ENCODE results near the gene CHRNB1. TPM values are rescaled to one million over a fixed set of nuclear protein-coding genes. Genes with fewer than 3 reads are reported as not detected.

The CHRNB1 gene
- total and polyA plus RNA-seq, 2 of the 8 experiments (the other 6 are each of a cell fraction or from before 2014, with no cell fraction given), result 14.1 to 28.2 TPM

DNA sequence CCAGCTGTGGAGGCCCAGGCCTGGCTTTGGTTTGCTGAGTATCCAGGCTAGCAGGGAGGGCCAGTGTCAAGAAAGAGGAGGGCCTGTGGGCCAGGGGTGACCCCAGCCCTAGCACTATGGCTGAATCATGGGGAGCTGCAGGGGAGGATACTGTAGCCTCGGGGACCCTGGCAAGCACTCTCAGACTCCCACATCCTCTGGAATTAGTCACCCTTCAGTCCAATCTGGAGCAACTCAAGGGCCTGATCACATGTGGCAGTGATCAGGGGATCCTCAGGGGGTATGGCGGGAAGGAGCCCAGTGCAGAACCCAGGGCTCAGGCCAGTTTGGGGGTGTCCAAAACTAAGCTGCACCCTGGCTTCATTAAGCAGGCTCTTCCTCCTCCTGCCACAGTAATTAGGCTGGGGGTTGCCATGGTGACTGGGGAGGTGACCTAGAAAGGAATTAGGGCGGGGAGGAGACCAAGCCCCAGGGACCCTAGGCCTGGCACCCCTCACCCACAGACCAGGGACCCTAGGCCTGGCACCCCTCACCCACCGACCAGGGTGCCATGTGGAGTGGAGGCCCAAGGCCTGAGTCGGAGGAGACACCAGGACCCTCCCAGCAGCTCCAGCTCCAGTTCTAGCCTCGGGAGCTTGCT lies 31.4 kb upstream of the CHRNB1 start:
- Histone ChIP-seq H3K4me3 (ENCODE audit: extremely low read depth in 1 of 4, insufficient read depth in 2 of 4, low read depth in 3 of 4, low read length in 4 of 4) (no peak overlapping the region), H3K9ac (replicated peaks in 1 of 4; ENCODE audit: extremely low read depth in 1 of 4, low read depth in 3 of 4, low read length in 3 of 4) (no peak overlapping the region), H2AFZ (ENCODE audit: low read length) (no peak overlapping the region), H3K36me3 (ENCODE audit: control insufficient read depth in 2 of 4, insufficient read depth in 4 of 4, low read length in 3 of 4) (peaks cover 2 to 44% (median 25%) of the 10 kb centered on the region in 4 experiments; a peak in 6 of 8 replicates), H3K14ac (ENCODE audit: insufficient read length) (no peak overlapping the region), H4K8ac (ENCODE audit: extremely low read depth, insufficient read depth, low read length) (no peak overlapping the region), H3K27me3 (replicated peaks in 1 of 4; ENCODE audit: control insufficient read depth in 3 of 4, extremely low read depth in 1 of 4, insufficient read depth in 3 of 4, low read length in 3 of 4) (no peaks in the 10 kb centered on the region), H2BK120ac (replicated peaks; ENCODE audit: low read depth, low read length) (no peak overlapping the region), H3K18ac (ENCODE audit: extremely low read depth, low read length) (no peak overlapping the region), H4K91ac (replicated peaks; ENCODE audit: insufficient read length, low read length) (no peak overlapping the region), H3K4me1 (replicated peaks in 1 of 4; ENCODE audit: control insufficient read depth in 3 of 4, insufficient read depth in 4 of 4, low read length in 3 of 4) (peaks cover 0 to 10% (median 6%) of the 10 kb centered on the region in 4 experiments; a peak in 6 of 7 replicates), H3K79me1 (ENCODE audit: low read depth, low read length) (0 out of 2 replicates have a peak, but pooled peaks cover 2% of the 10 kb centered on the region), H3K27ac (ENCODE audit: low read depth, low read length) (no peak overlapping the region), H2BK5ac (ENCODE audit: low read depth, low read length) (no peak overlapping the region), H2BK12ac (ENCODE audit: low read depth, low read length) (no peak overlapping the region), H2BK20ac (ENCODE audit: low read length) (no peak overlapping the region), H2BK15ac (ENCODE audit: low read length) (no peak overlapping the region), H3K23me2 (ENCODE audit: low read depth, low read length) (peaks cover 5% of the 10 kb centered on the region; the same call in 1 of the 2 replicates), H3K4me2 (ENCODE audit: insufficient read depth in 1 of 2, low read depth in 2 of 2, low read length in 2 of 2) (no peak overlapping the region), H3K79me2 (ENCODE audit: control insufficient read depth in 1 of 2, insufficient read depth in 2 of 2, low read length in 2 of 2) (no peaks in the 10 kb centered on the region), H4K5ac (ENCODE audit: insufficient read length, low read depth, low read length) (no peak overlapping the region), H3K4ac (replicated peaks; ENCODE audit: insufficient read length, low read depth, low read length) (no peak overlapping the region), H3K56ac (replicated peaks; ENCODE audit: insufficient read length, low read depth, low read length) (no peak overlapping the region), H3K23ac (ENCODE audit: insufficient read length) (no peak overlapping the region), H4K20me1 (replicated peaks in 1 of 2; ENCODE audit: control insufficient read depth in 1 of 2, insufficient read depth in 2 of 2, low read length in 2 of 2) (peaks cover 2 to 19% of the 10 kb centered on the region in 2 experiments), H3K9me3 (ENCODE audit: insufficient read depth in 2 of 2, low read depth in 1 of 2, low read length in 1 of 2) (no peaks in the 10 kb centered on the region), H2AK5ac (ENCODE audit: low read depth, low read length) (no peak overlapping the region)
- FAIRE-seq, result no peak
- ChIA-PET CTCF (ENCODE audit: partially characterized antibody) (interaction anchor here (0.6 to 2.4 kb wide), 5 partner anchors 9 to 60 kb away, joined by 3 to 6 read pairs (median 4); no protein-coding TSS in a partner anchor), POLR2A (ENCODE audit: partially characterized antibody) (interaction anchor here (0.6 to 2.3 kb wide), 7 partner anchors 9 to 83 kb away, joined by 3 to 11 read pairs (median 4); partner anchors contain the start of genes TMEM102 and TMEM256)
- TF ChIP-seq CREB1 (IDR thresholded peaks at IDR 0.05), result no peak
- TF ChIP-seq MAFK (IDR thresholded peaks at IDR 0.05; ENCODE audit: low read depth, low read length), result no peak
- TF ChIP-seq KDM4A (IDR thresholded peaks at IDR 0.05; ENCODE audit: low read depth, low read length, severe bottlenecking), result no peak
- TF ChIP-seq RXRA (IDR thresholded peaks at IDR 0.05; ENCODE audit: insufficient read depth, low read depth, low read length), result no peak
- no peak for TF ChIP-seq RAD21 (IDR thresholded peaks at IDR 0.05 in 1 of 2, conservative IDR thresholded peaks at IDR 0.05 in 1 of 2; ENCODE audit: low read depth in 2 of 2, low read length in 2 of 2)
- no peak for TF ChIP-seq GABPA (IDR thresholded peaks at IDR 0.05; ENCODE audit: borderline replicate concordance, insufficient read depth, low read length)
- TF ChIP-seq, protein P1, sequence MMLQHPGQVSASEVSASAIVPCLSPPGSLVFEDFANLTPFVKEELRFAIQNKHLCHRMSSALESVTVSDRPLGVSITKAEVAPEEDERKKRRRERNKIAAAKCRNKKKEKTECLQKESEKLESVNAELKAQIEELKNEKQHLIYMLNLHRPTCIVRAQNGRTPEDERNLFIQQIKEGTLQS (IDR thresholded peaks at IDR 0.05; ENCODE audit: insufficient read depth, low read depth, low read length), result no peak
- TF ChIP-seq FOSL1 (IDR thresholded peaks at IDR 0.05; ENCODE audit: insufficient read depth, low read depth, low read length), result no peak
- no peak for TF ChIP-seq CTBP2 (IDR thresholded peaks at IDR 0.05; ENCODE audit: borderline replicate concordance, insufficient read depth, insufficient read length, low read length)
- no peak for TF ChIP-seq TCF12 (IDR thresholded peaks at IDR 0.05; ENCODE audit: low read depth, low read length)
- DNase-seq (ENCODE audit: low read depth in 1 of 2, low spot score in 2 of 2), result no peak
- WGBS, 2 experiments (ENCODE audit: extremely low coverage in 1 of 2, insufficient coverage in 1 of 2, insufficient read length in 1 of 2, insufficient replicate concordance in 2 of 2, low coverage in 1 of 2, low lambda C conversion rate in 2 of 2, missing lambda C conversion rate in 1 of 2), result 92% methylated on average over 6 of the region's 6 CpGs; no CpG with 5 or more reads in 1 of the 2 experiments
